GM12873 (cell line): ENCODE results near the gene LBH.

Source experiments
- CTCF ChIP-seq: IDR thresholded peaks from 2 replicates; pipeline ENCODE4 v1.5.1; 2012; ENCODE audit warnings: low read depth, mild to moderate bottlenecking, moderate library complexity, low read length, control low read depth; ENCODE audit not compliant: insufficient read depth; ENCODE audit errors: missing control alignments

The LBH gene

GRCh38 chr2:30273574-30273929 is 42.2 kb downstream of the LBH start:
- TF ChIP-seq CTCF = no peak

GRCh38 chr2:30275256-30275655 is 43.9 kb downstream of the LBH start:
- TF ChIP-seq CTCF = no peak

- TF ChIP-seq CTCF = no peak
These were observed 45.1 kb downstream of the LBH start for GRCh38 chr2:30276455-30276911.

GRCh38 chr2:30277582-30277981 is 46.2 kb downstream of the LBH start:
- no peak for TF ChIP-seq CTCF

GRCh38 chr2:30278419-30278818 is 47.1 kb downstream of the LBH start:
- no peak for TF ChIP-seq CTCF

- TF ChIP-seq CTCF = no peak
These were observed 49.5 kb downstream of the LBH start for GRCh38 chr2:30280596-30281434.

GRCh38 chr2:30282081-30282480 is 50.7 kb downstream of the LBH start:
- TF ChIP-seq CTCF = no peak
